SK-N-SH treated with all-trans-retinoic acid at 6 μM for 48 hours (cell line): ENCODE results near the gene CDC14A.

ENCODE experiments used
- ATAC-seq: fragments of 200-7000 bp; cut with Tn5 transposase; 3 replicates; pipeline ENCODE4 v1.9.1; 2020; ENCODE audit warnings: mild to moderate bottlenecking, moderate library complexity
- BACH2 ChIP-seq: fragments of 250-450 bp; sonication (Bioruptor Pico); IDR thresholded peaks from 2 replicates; pipeline ENCODE4 v1.9.0; 2021; ENCODE audit warnings: mild to moderate bottlenecking, borderline replicate concordance
- CSDC2 ChIP-seq: fragments of 250-450 bp; sonication (Bioruptor Pico); IDR thresholded peaks from 2 replicates; pipeline ENCODE4 v1.5.0; 2020; ENCODE audit warnings: mild to moderate bottlenecking, moderate library complexity
- ESRRG ChIP-seq: fragments of 250-450 bp; sonication (Bioruptor Pico); IDR thresholded peaks from 2 replicates; pipeline ENCODE4 v1.6.1; 2021; ENCODE audit warnings: mild to moderate bottlenecking
- ISL1 ChIP-seq: fragments of 250-450 bp; sonication (Bioruptor Pico); IDR thresholded peaks from 2 replicates; pipeline ENCODE4 v2.1.2; 2022; ENCODE audit warnings: mild to moderate bottlenecking, moderate library complexity
- POU6F1 ChIP-seq: fragments of 250-450 bp; sonication (Bioruptor Pico); IDR thresholded peaks from 2 replicates; pipeline ENCODE4 v1.8.0; 2021; ENCODE audit warnings: low read depth, mild to moderate bottlenecking, moderate library complexity, borderline replicate concordance
- PPARA ChIP-seq: fragments of 250-450 bp; sonication (Bioruptor Pico); IDR thresholded peaks from 2 replicates; pipeline ENCODE4 v1.5.0; 2020; ENCODE audit warnings: mild to moderate bottlenecking, borderline replicate concordance
- RARB ChIP-seq: fragments of 250-450 bp; sonication (Bioruptor Pico); IDR thresholded peaks from 2 replicates; pipeline ENCODE4 v1.8.0; 2021; ENCODE audit warnings: mild to moderate bottlenecking, moderate library complexity
- SNAI2 ChIP-seq: fragments of 250-450 bp; sonication (Bioruptor Pico); IDR thresholded peaks from 2 replicates; pipeline ENCODE4 v1.5.0; 2020; ENCODE audit warnings: mild to moderate bottlenecking, moderate library complexity
- TCF4 ChIP-seq: fragments of 250-450 bp; sonication (Bioruptor Pico); IDR thresholded peaks from 2 replicates; pipeline ENCODE4 v1.8.0; 2021; ENCODE audit warnings: mild to moderate bottlenecking, moderate library complexity, borderline replicate concordance
- TOX ChIP-seq: fragments of 250-450 bp; sonication (Bioruptor Pico); IDR thresholded peaks from 2 replicates; pipeline ENCODE4 v1.8.0; 2021; ENCODE audit warnings: mild to moderate bottlenecking, moderate library complexity, borderline replicate concordance
- TSHZ2 ChIP-seq: fragments of 250-450 bp; sonication (Bioruptor Pico); IDR thresholded peaks from 2 replicates; pipeline ENCODE4 v1.5.0; 2020; ENCODE audit warnings: mild to moderate bottlenecking, moderate library complexity
- ZC3H10 ChIP-seq: fragments of 250-450 bp; sonication (Bioruptor Pico); IDR thresholded peaks from 2 replicates; pipeline ENCODE4 v1.5.1; 2021; ENCODE audit warnings: mild to moderate bottlenecking, moderate library complexity
- ZFP3 ChIP-seq: fragments of 250-450 bp; sonication (Bioruptor Pico); IDR thresholded peaks from 2 replicates; pipeline ENCODE4 v1.5.0; 2020; ENCODE audit warnings: mild to moderate bottlenecking, moderate library complexity
- ZFP30 ChIP-seq: fragments of 450-650 bp; formaldehyde crosslinking; IDR thresholded peaks from 2 replicates; pipeline ENCODE4 v1.5.0; 2022; ENCODE audit warnings: mild to moderate bottlenecking, moderate library complexity
- ZNF565 ChIP-seq: fragments of 450-650 bp; formaldehyde crosslinking; conservative IDR thresholded peaks from 2 replicates; pipeline ENCODE4 v1.5.0; 2020; ENCODE audit warnings: low read depth, mild to moderate bottlenecking, moderate library complexity
- ZNF70 ChIP-seq: fragments of 450-650 bp; formaldehyde crosslinking; IDR thresholded peaks from 2 replicates; pipeline ENCODE4 v1.5.0; 2020; ENCODE audit warnings: mild to moderate bottlenecking, moderate library complexity
- ZNF8 ChIP-seq: fragments of 450-650 bp; formaldehyde crosslinking; IDR thresholded peaks from 2 replicates; pipeline ENCODE4 v1.5.0; 2020; ENCODE audit warnings: mild to moderate bottlenecking, moderate library complexity
- TF ChIP-seq, protein P1 (sequence below): fragments of 250-450 bp; sonication (Bioruptor Pico); IDR thresholded peaks from 2 replicates; pipeline ENCODE4 v1.8.0; 2020; ENCODE audit warnings: mild to moderate bottlenecking, moderate library complexity, borderline replicate concordance
- TF ChIP-seq, protein P2 (sequence below): fragments of 250-450 bp; sonication (Bioruptor Pico); IDR thresholded peaks from 2 replicates; pipeline ENCODE4 v1.5.1; 2020; ENCODE audit warnings: low read depth, mild to moderate bottlenecking, moderate library complexity
- TF ChIP-seq, protein P3 (sequence below): fragments of 250-450 bp; sonication (Bioruptor Pico); IDR thresholded peaks from 2 replicates; pipeline ENCODE4 v1.5.1; 2021; ENCODE audit warnings: mild to moderate bottlenecking, moderate library complexity

CDC14A gene

GRCh38 chr1:100305954-100306353 lies 46.4 kb upstream of the CDC14A start:
- ATAC-seq, result no peak
- TF ChIP-seq POU6F1 (no peak), PPARA (CRISPR knock-in tag) (no peak), ZC3H10 (CRISPR knock-in tag) (no peak), BACH2 (no peak), TOX (CRISPR knock-in tag) (no peak)

DNA sequence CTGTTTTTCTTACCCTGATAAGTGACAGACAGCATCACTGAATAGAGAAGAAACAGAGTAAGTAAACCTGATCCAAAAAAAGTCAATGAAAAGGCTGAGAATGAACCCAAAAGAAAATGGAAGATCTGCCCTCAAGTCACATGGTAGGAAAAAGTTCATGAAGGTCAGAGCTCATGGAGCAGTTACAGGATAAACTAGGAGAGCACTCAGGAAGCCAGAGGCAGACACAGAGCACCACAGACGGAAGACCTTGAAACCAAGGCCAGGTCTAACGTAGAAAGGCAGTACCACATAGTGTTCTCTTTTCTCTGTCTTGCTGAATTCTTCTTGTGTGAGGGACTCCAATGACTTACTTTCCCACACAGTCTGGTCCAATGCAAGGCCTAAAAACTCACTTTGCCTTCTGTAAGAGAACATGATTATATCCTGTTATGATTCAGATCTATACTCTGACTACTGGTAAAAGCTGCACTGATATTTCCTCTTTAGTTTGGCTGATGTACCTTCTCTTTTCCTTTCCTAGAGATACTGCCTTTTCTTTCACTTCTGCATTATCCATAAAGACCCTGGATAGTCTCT lies 45.5 kb upstream of the CDC14A start:
- ATAC-seq, result no peak
- TF ChIP-seq TCF4 (CRISPR knock-in tag) (no peak), PPARA (CRISPR knock-in tag) (no peak), TOX (CRISPR knock-in tag) (no peak), ESRRG (CRISPR knock-in tag) (no peak), ISL1 (no peak), ZNF8 (CRISPR knock-in tag) (no peak), ZFP3 (no peak), SNAI2 (CRISPR knock-in tag) (no peak), ZNF565 (CRISPR knock-in tag) (no peak), ZNF70 (no peak), TSHZ2 (no peak)
- TF ChIP-seq, protein P1, sequence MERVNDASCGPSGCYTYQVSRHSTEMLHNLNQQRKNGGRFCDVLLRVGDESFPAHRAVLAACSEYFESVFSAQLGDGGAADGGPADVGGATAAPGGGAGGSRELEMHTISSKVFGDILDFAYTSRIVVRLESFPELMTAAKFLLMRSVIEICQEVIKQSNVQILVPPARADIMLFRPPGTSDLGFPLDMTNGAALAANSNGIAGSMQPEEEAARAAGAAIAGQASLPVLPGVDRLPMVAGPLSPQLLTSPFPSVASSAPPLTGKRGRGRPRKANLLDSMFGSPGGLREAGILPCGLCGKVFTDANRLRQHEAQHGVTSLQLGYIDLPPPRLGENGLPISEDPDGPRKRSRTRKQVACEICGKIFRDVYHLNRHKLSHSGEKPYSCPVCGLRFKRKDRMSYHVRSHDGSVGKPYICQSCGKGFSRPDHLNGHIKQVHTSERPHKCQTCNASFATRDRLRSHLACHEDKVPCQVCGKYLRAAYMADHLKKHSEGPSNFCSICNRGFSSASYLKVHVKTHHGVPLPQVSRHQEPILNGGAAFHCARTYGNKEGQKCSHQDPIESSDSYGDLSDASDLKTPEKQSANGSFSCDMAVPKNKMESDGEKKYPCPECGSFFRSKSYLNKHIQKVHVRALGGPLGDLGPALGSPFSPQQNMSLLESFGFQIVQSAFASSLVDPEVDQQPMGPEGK, result no peak
- TF ChIP-seq, protein P2, sequence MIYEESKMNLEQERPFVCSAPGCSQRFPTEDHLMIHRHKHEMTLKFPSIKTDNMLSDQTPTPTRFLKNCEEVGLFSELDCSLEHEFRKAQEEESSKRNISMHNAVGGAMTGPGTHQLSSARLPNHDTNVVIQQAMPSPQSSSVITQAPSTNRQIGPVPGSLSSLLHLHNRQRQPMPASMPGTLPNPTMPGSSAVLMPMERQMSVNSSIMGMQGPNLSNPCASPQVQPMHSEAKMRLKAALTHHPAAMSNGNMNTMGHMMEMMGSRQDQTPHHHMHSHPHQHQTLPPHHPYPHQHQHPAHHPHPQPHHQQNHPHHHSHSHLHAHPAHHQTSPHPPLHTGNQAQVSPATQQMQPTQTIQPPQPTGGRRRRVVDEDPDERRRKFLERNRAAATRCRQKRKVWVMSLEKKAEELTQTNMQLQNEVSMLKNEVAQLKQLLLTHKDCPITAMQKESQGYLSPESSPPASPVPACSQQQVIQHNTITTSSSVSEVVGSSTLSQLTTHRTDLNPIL (CRISPR knock-in tag), result no peak
- TF ChIP-seq, all 23 proteins: peak for 0

- TF ChIP-seq POU6F1 (no peak), ZNF70 (no peak), ZNF565 (CRISPR knock-in tag) (no peak), ESRRG (CRISPR knock-in tag) (no peak), CSDC2 (CRISPR knock-in tag) (no peak), BACH2 (no peak), RARB (CRISPR knock-in tag) (no peak), TOX (CRISPR knock-in tag) (no peak), PPARA (CRISPR knock-in tag) (no peak), TCF4 (CRISPR knock-in tag) (no peak), ZFP30 (CRISPR knock-in tag) (no peak)
- TF ChIP-seq, protein P3, sequence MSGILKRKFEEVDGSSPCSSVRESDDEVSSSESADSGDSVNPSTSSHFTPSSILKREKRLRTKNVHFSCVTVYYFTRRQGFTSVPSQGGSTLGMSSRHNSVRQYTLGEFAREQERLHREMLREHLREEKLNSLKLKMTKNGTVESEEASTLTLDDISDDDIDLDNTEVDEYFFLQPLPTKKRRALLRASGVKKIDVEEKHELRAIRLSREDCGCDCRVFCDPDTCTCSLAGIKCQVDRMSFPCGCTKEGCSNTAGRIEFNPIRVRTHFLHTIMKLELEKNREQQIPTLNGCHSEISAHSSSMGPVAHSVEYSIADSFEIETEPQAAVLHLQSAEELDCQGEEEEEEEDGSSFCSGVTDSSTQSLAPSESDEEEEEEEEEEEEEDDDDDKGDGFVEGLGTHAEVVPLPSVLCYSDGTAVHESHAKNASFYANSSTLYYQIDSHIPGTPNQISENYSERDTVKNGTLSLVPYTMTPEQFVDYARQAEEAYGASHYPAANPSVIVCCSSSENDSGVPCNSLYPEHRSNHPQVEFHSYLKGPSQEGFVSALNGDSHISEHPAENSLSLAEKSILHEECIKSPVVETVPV, result no peak
- TF ChIP-seq, protein P2 (CRISPR knock-in tag), result no peak
- TF ChIP-seq, all 23 proteins: peak for 0
- no peak for ATAC-seq
These were observed 43.5 kb upstream of the CDC14A start for GRCh38 chr1:100308777-100309176.
